H1 (cell line): ENCODE measurements around the gene CX3CL1. TPM values are rescaled to one million over a fixed set of nuclear protein-coding genes. Genes with fewer than 3 reads are reported as not detected.

Experiments used
- CTCF ChIA-PET: fragments of 300-600 bp; sonication (Branson Sonifier 250); formaldehyde crosslinking; loops from one replicate; lab custom pipeline; 2021; ENCODE audit not compliant: partially characterized antibody; lab: Charles Lee
- POLR2A ChIA-PET: fragments of 300-600 bp; sonication (Branson Sonifier 250); formaldehyde crosslinking; loops from one replicate; lab custom pipeline; 2021; ENCODE audit warnings: inconsistent platforms; ENCODE audit not compliant: partially characterized antibody; lab: Charles Lee
- DNase-seq, 2 experiments: peaks; one replicate each; pipeline versions ENCODE4 v3.0.0 to v3.0.0-alpha.2; 2010 to 2022; ENCODE audit warnings: low spot score in 2 of 2, low read depth in 1 of 2, mixed read lengths in 1 of 2
- FAIRE-seq: peaks from 2 replicates; lab custom pipeline; 2011; peaks lifted over from hg19 to GRCh38; lab: Jason Lieb, UNC
- H2AFZ ChIP-seq: 2 replicates; pipeline ENCODE4 v1.8.1; 2012; ENCODE audit warnings: low read length, inconsistent platforms
- H2AK5ac ChIP-seq: 2 replicates; pipeline ENCODE4 v1.6.1; 2013; ENCODE audit warnings: low read depth, low read length
- H2BK120ac ChIP-seq: replicated peaks from 2 replicates; pipeline ENCODE3; 2013; ENCODE audit warnings: low read depth, low read length, inconsistent platforms
- H2BK12ac ChIP-seq: 2 replicates; pipeline ENCODE4 v1.6.1; 2013; ENCODE audit warnings: low read depth, low read length
- H2BK15ac ChIP-seq: 2 replicates; pipeline ENCODE4 v1.6.1; 2013; ENCODE audit warnings: low read length
- H2BK20ac ChIP-seq: 2 replicates; pipeline ENCODE4 v1.6.1; 2013; ENCODE audit warnings: low read length
- H2BK5ac ChIP-seq: 2 replicates; pipeline ENCODE4 v1.6.1; 2013; ENCODE audit warnings: low read depth, low read length
- H3K14ac ChIP-seq: 2 replicates; pipeline ENCODE4 v1.6.1; 2013; ENCODE audit warnings: inconsistent platforms; ENCODE audit not compliant: insufficient read length
- H3K18ac ChIP-seq: 2 replicates; pipeline ENCODE4 v1.6.1; 2013; ENCODE audit warnings: low read length; ENCODE audit errors: extremely low read depth
- H3K23ac ChIP-seq: 2 replicates; pipeline ENCODE4 v1.6.1; 2013; ENCODE audit warnings: inconsistent platforms; ENCODE audit not compliant: insufficient read length
- H3K23me2 ChIP-seq: 2 replicates; pipeline ENCODE4 v1.6.1; 2013; ENCODE audit warnings: low read depth, low read length
- H3K27ac ChIP-seq: 2 replicates; pipeline ENCODE4 v1.6.1; 2011; ENCODE audit warnings: low read depth, low read length, inconsistent platforms
- H3K27me3 ChIP-seq, 4 experiments: replicated peaks in 1 of 4; 1 replicate in 1 of 4; 2 replicates in 3 of 4; pipeline versions ENCODE4 v1.6.1 to v1.8.1; 2011 to 2013; ENCODE audit warnings: low read length in 3 of 4, mild to moderate bottlenecking in 3 of 4, inconsistent platforms in 2 of 4, mixed read lengths in 2 of 4, moderate library complexity in 1 of 4; ENCODE audit not compliant: control insufficient read depth in 3 of 4, insufficient read depth in 3 of 4; ENCODE audit errors: extremely low read depth in 1 of 4
- H3K36me3 ChIP-seq, 4 experiments: 2 replicates each; pipeline versions ENCODE4 v1.6.1 to v1.8.1; 2011 to 2013; ENCODE audit warnings: mild to moderate bottlenecking in 4 of 4, low read length in 3 of 4, moderate library complexity in 2 of 4, control low read depth in 1 of 4, inconsistent platforms in 1 of 4; ENCODE audit not compliant: insufficient read depth in 4 of 4, control insufficient read depth in 2 of 4
- H3K4ac ChIP-seq: replicated peaks from 2 replicates; pipeline ENCODE3; 2013; ENCODE audit warnings: low read length, low read depth, mixed read lengths, inconsistent platforms; ENCODE audit not compliant: insufficient read length
- H3K4me1 ChIP-seq, 4 experiments: replicated peaks in 1 of 4; 1 replicate in 1 of 4; 2 replicates in 3 of 4; pipeline versions ENCODE4 v1.6.1 to v1.8.1; 2011 to 2013; ENCODE audit warnings: low read length in 3 of 4, inconsistent platforms in 2 of 4, mixed read lengths in 1 of 4; ENCODE audit not compliant: insufficient read depth in 4 of 4, control insufficient read depth in 3 of 4
- H3K4me2 ChIP-seq, 2 experiments: 2 replicates each; pipeline versions ENCODE4 v1.6.1 to v1.8.1; 2011 to 2013; ENCODE audit warnings: low read depth in 2 of 2, low read length in 2 of 2, control low read depth in 1 of 2, inconsistent platforms in 1 of 2, mild to moderate bottlenecking in 1 of 2; ENCODE audit not compliant: insufficient read depth in 1 of 2
- H3K4me3 ChIP-seq, 4 experiments: fragments of 200-600, 300-600 bp in 1 of 4; sonication (generic), shearing (Covaris generic), sonication (Bioruptor Twin) in 1 of 4; 2 replicates each; pipeline versions ENCODE4 v1.5.1 to v1.8.1; 2011 to 2016; ENCODE audit warnings: low read length in 4 of 4, low read depth in 3 of 4, control low read depth in 2 of 4, inconsistent platforms in 2 of 4, mild to moderate bottlenecking in 2 of 4, mixed read lengths in 1 of 4, moderate library complexity in 1 of 4; ENCODE audit not compliant: insufficient read depth in 2 of 4; ENCODE audit errors: extremely low read depth in 1 of 4
- H3K56ac ChIP-seq: replicated peaks from 2 replicates; pipeline ENCODE3; 2013; ENCODE audit warnings: low read depth, mild to moderate bottlenecking, mixed read lengths, low read length, inconsistent platforms; ENCODE audit not compliant: insufficient read length
- H3K79me1 ChIP-seq: 2 replicates; pipeline ENCODE4 v1.6.1; 2013; ENCODE audit warnings: low read depth, low read length, control low read depth
- H3K79me2 ChIP-seq, 2 experiments: 2 replicates each; pipeline versions ENCODE4 v1.6.1 to v1.8.1; 2012 to 2013; ENCODE audit warnings: low read length in 2 of 2, mild to moderate bottlenecking in 2 of 2, inconsistent platforms in 1 of 2; ENCODE audit not compliant: insufficient read depth in 2 of 2, control insufficient read depth in 1 of 2
- H3K9ac ChIP-seq, 4 experiments: replicated peaks in 1 of 4; 1 replicate in 1 of 4; 2 replicates in 3 of 4; pipeline versions ENCODE4 v1.6.1 to v1.8.1; 2011 to 2013; ENCODE audit warnings: low read depth in 3 of 4, low read length in 3 of 4, control low read depth in 2 of 4, mild to moderate bottlenecking in 2 of 4, moderate library complexity in 2 of 4, inconsistent platforms in 1 of 4; ENCODE audit errors: extremely low read depth in 1 of 4
- H3K9me3 ChIP-seq, 2 experiments: 2 replicates each; pipeline versions ENCODE4 v1.6.1 to v1.8.1; 2012 to 2013; ENCODE audit warnings: mild to moderate bottlenecking in 2 of 2, moderate library complexity in 2 of 2, control low read depth in 1 of 2, inconsistent platforms in 1 of 2, low read depth in 1 of 2, low read length in 1 of 2, mixed read lengths in 1 of 2; ENCODE audit not compliant: insufficient read depth in 2 of 2
- H4K20me1 ChIP-seq, 2 experiments: replicated peaks in 1 of 2; 2 replicates each; pipeline versions ENCODE3 to v1.8.1; 2011 to 2013; ENCODE audit warnings: inconsistent platforms in 2 of 2, low read length in 2 of 2, mild to moderate bottlenecking in 1 of 2; ENCODE audit not compliant: insufficient read depth in 2 of 2, control insufficient read depth in 1 of 2
- H4K5ac ChIP-seq: 2 replicates; pipeline ENCODE4 v1.6.1; 2013; ENCODE audit warnings: low read length, low read depth, mixed read lengths, inconsistent platforms; ENCODE audit not compliant: insufficient read length
- H4K8ac ChIP-seq: 2 replicates; pipeline ENCODE4 v1.8.0; 2013; ENCODE audit warnings: mild to moderate bottlenecking, moderate library complexity, low read length, inconsistent platforms; ENCODE audit not compliant: insufficient read depth; ENCODE audit errors: extremely low read depth
- H4K91ac ChIP-seq: replicated peaks from 2 replicates; pipeline ENCODE3; 2013; ENCODE audit warnings: low read length, mixed read lengths, inconsistent platforms; ENCODE audit not compliant: insufficient read length
- SIX5 ChIP-seq: IDR thresholded peaks from 2 replicates; pipeline ENCODE4 v1.6.1; 2011; ENCODE audit warnings: mild to moderate bottlenecking, low read depth, low read length
- TBP ChIP-seq: IDR thresholded peaks from 2 replicates; pipeline ENCODE4 v1.6.1; 2011; ENCODE audit warnings: low read depth, low read length, improper control_type of control experiment
- whole genome bisulfite sequencing, 2 experiments: shearing (Covaris generic) in 1 of 2; methylation state at CpG; one replicate each; pipeline versions ENCODE4 v1.1.6 to v1.1.7; 2013 to 2015; ENCODE audit warnings: low lambda C conversion rate in 2 of 2, mixed read lengths in 2 of 2, inconsistent platforms in 1 of 2, low coverage in 1 of 2, missing lambda C conversion rate in 1 of 2; ENCODE audit not compliant: insufficient replicate concordance in 2 of 2, insufficient coverage in 1 of 2, insufficient read length in 1 of 2; ENCODE audit errors: extremely low coverage in 1 of 2, missing lambda C conversion rate in 1 of 2; 5-methylcytosine and 5-hydroxymethylcytosine counted together
- polyA plus RNA-seq, 7 experiments: library from polyadenylated mRNA; depleted of rRNA in 3 of 7; stranded (reverse) in 5 of 7; unstranded in 2 of 7; fragments of >200 nt in 5 of 7; fragments of 200-250 nt in 2 of 7; gene quantifications; 1 replicate in 5 of 7; 2 replicates in 1 of 7; 4 replicates in 1 of 7; pipeline versions ENCODE4 v1.2.1 to v1.2.3, GENCODE V29; 2011 to 2013; ENCODE audit warnings: missing spikeins in 2 of 7, mixed read lengths in 2 of 7
- total RNA-seq: library from RNA; stranded (reverse); fragmentation: NEBNext Ultra II Directional; extraction: Animal tissue kit (Norgen Biotek cat#: 25700); gene quantifications from 2 replicates; pipeline ENCODE4 v1.2.1, GENCODE V29; 2021

CX3CL1 gene
- total and polyA plus RNA-seq, 2 of the 8 experiments (the other 6 are each of a cell fraction or from before 2014, with no cell fraction given) = 1.4 to 3.0 TPM

- Histone ChIP-seq H3K4me2 (no peak overlapping the region), H4K20me1 (peaks cover 0 to 2% of the 10 kb centered on the region in 2 experiments), H4K91ac (no peak overlapping the region), H2BK12ac (no peak overlapping the region), H4K8ac (no peak overlapping the region), H3K18ac (no peak overlapping the region), H3K36me3 (peaks cover 9 to 35% (median 27%) of the 10 kb centered on the region in 4 experiments; a peak in 7 of 8 replicates), H2BK5ac (no peak overlapping the region), H4K5ac (no peak overlapping the region), H3K9me3 (no peaks in the 10 kb centered on the region), H2BK120ac (no peak overlapping the region), H3K9ac (no peak overlapping the region), H3K56ac (no peak overlapping the region)
- FAIRE-seq = no peak
- no peak for TF ChIP-seq SIX5
- no peak for TF ChIP-seq TBP
- TF ChIP-seq, all 59 proteins: peak for 0
- Histone ChIP-seq H3K14ac (no peak overlapping the region), H3K79me1 (no peaks in the 10 kb centered on the region), H3K23me2 (no peaks in the 10 kb centered on the region), H3K27me3 (no peaks in the 10 kb centered on the region), H2AFZ (no peak overlapping the region), H2BK20ac (no peak overlapping the region), H3K23ac (no peak overlapping the region), H3K27ac (no peak overlapping the region), H2BK15ac (no peak overlapping the region), H3K4ac (no peak overlapping the region), H2AK5ac (no peak overlapping the region), H3K4me1 (no peaks in the 10 kb centered on the region), H3K79me2 (no peaks in the 10 kb centered on the region), H3K4me3 (no peak overlapping the region)
- ChIA-PET POLR2A (interaction anchor here (1.1 to 1.2 kb wide), 2 partner anchors 10 to 20 kb away, joined by 3 to 4 read pairs; partner anchors contain the start of genes CIAPIN1 and COQ9), CTCF (interaction anchor here (1.2 to 19.2 kb wide), 4 partner anchors 8 to 122 kb away, joined by 3 to 513 read pairs (median 12); no protein-coding TSS in a partner anchor)
- no peak for DNase-seq
- WGBS, 2 experiments = 88% methylated on average over 7 of the region's 7 CpGs; no CpG with 5 or more reads in 1 of the 2 experiments
Observed at GRCh38 chr16:57426356-57426755, 54.1 kb downstream of the CX3CL1 start.
